T-cell (primary cell): ENCODE results near the gene PHF23. TPM values are rescaled to one million over a fixed set of nuclear protein-coding genes. Genes with fewer than 3 reads are reported as not detected.
A peak's percentile ranks its signal among the peaks of the same experiment; 100 is the strongest.

ENCODE experiments used
- ATAC-seq, 4 experiments: fragments of 200-7000 bp in 3 of 4; fragments of 150-1000 bp in 1 of 4; cut with Tn5 transposase; replicated peaks in 1 of 4; 1 replicate in 3 of 4; 2 replicates in 1 of 4; pipeline ENCODE4 v1.10.0; 2021; ENCODE audit warnings: moderate library complexity in 3 of 4, mild to moderate bottlenecking in 2 of 4, moderate number of reproducible peaks in 1 of 4
- CTCF ChIA-PET, 2 donors: fragments of 300-600 bp; sonication (Branson Sonifier 250); formaldehyde crosslinking; loops; one replicate each; lab custom pipeline; 2022; ENCODE audit warnings: antibody characterized with exemption in 2 of 2; lab: Charles Lee
- POLR2A ChIA-PET, 2 donors: fragments of 300-600 bp; sonication (Branson Sonifier 250); formaldehyde crosslinking; loops; one replicate each; lab custom pipeline; 2022; ENCODE audit warnings: antibody characterized with exemption in 2 of 2; lab: Charles Lee
- DNase-seq, 35 experiments: peaks; one replicate each; pipeline versions ENCODE4 v3.0.0 to v3.0.0-alpha.2; 2013 to 2023
- H3K27ac ChIP-seq: one replicate; pipeline ENCODE4 v1.5.1; 2013; ENCODE audit warnings: low read length
- H3K27me3 ChIP-seq, 2 experiments: replicated peaks in 1 of 2; 1 replicate in 1 of 2; 2 replicates in 1 of 2; pipeline versions ENCODE4 v1.6.1 to v1.7.0; 2013; ENCODE audit warnings: low read length in 1 of 2, mixed read lengths in 1 of 2; ENCODE audit not compliant: control insufficient read depth in 2 of 2, insufficient read depth in 2 of 2; ENCODE audit errors: extremely low read depth in 1 of 2
- H3K36me3 ChIP-seq, 2 donors: 1 replicate in 1 of 2; 2 replicates in 1 of 2; pipeline versions ENCODE4 v1.6.1 to v1.7.0; 2013; ENCODE audit warnings: low read length in 1 of 2; ENCODE audit not compliant: control insufficient read depth in 2 of 2, insufficient read depth in 1 of 2; ENCODE audit errors: extremely low read depth in 1 of 2
- H3K4me1 ChIP-seq, 2 experiments: 1 replicate in 1 of 2; 2 replicates in 1 of 2; pipeline versions ENCODE4 v1.6.1 to v1.7.0; 2013; ENCODE audit warnings: low read length in 2 of 2, mixed read lengths in 1 of 2; ENCODE audit not compliant: insufficient read depth in 2 of 2, control insufficient read depth in 1 of 2; ENCODE audit errors: extremely low read depth in 1 of 2
- H3K4me3 ChIP-seq, 2 donors: 1 replicate in 1 of 2; 2 replicates in 1 of 2; pipeline versions ENCODE4 v1.5.1 to v1.7.0; 2013; ENCODE audit warnings: mild to moderate bottlenecking in 2 of 2, low read length in 1 of 2, moderate library complexity in 1 of 2; ENCODE audit not compliant: control insufficient read depth in 1 of 2; ENCODE audit errors: extremely low read depth in 1 of 2
- H3K9me3 ChIP-seq: 2 replicates; pipeline ENCODE4 v1.7.0; 2013
- H3K27ac Mint-ChIP-seq, 2 donors: one replicate each; pipeline ENCODE4 v1.8.0; 2020 to 2021; ENCODE audit warnings: mild to moderate bottlenecking in 2 of 2, mixed read lengths in 2 of 2
- H3K27me3 Mint-ChIP-seq, 2 donors: one replicate each; pipeline ENCODE4 v1.8.0; 2021 to 2022; ENCODE audit warnings: mixed read lengths in 2 of 2
- H3K36me3 Mint-ChIP-seq: one replicate; pipeline ENCODE4 v1.8.0; 2021; ENCODE audit warnings: mixed read lengths
- H3K4me1 Mint-ChIP-seq, 3 donors: one replicate each; pipeline ENCODE4 v1.8.0; 2020 to 2022; ENCODE audit warnings: mixed read lengths in 3 of 3, mild to moderate bottlenecking in 1 of 3
- H3K4me3 Mint-ChIP-seq, 3 donors: one replicate each; pipeline ENCODE4 v1.8.0; 2020 to 2022; ENCODE audit warnings: mild to moderate bottlenecking in 3 of 3, mixed read lengths in 3 of 3, moderate library complexity in 3 of 3
- H3K9me3 Mint-ChIP-seq, 3 donors: one replicate each; pipeline ENCODE4 v1.8.0; 2020 to 2022; ENCODE audit warnings: mixed read lengths in 3 of 3
- WGBS: methylation state at CpG from one replicate; pipeline ENCODE4 v1.1.5; 2013; ENCODE audit warnings: missing lambda C conversion rate; ENCODE audit not compliant: insufficient coverage; 5-methylcytosine and 5-hydroxymethylcytosine counted together
- total RNA-seq, 35 experiments: library from RNA in 6 of 35; stranded (reverse) in 6 of 35; fragments of 120-200 nt in 1 of 35; gene quantifications; one replicate each; pipeline versions ENCODE4 v1.2.1 to v1.2.4 and lab custom pipeline; 2013 to 2026

PHF23 gene
- total RNA-seq, 5 donors from 2014 or later (not counting 1 experiment from before 2014, with no cell fraction given) = 13.3 to 51.6 (median 43.5) TPM

DNA sequence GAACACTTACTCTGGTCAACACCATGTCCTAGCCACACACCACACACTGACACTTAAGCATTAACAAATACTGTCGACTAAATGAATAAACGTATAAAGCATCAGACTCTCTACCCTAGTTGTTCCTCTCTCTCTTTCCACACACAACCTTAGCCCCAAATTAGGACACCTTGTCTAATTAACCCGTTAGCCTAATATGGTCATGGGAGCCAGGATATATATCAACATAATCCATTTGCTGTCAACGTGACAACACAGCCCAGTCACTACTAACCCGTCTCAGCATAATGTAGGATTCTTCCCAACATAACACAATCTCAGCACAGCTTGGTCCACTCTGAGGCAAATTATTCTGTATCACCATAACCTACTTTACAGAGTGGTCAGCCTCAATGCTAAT is 7.1 kb downstream of the PHF23 start:
- peaks cover 49 to 52% (median 50%) of the 10 kb centered on the region in 3 donors for H3K4me1 Mint-ChIP-seq
- no peak overlapping the region for H3K27ac Mint-ChIP-seq
- peaks cover 12 to 55% of the 10 kb centered on the region in 2 donors for H3K36me3 ChIP-seq
- DNase-seq (no peak), ATAC-seq (no peak)
- no peaks in the 10 kb centered on the region for H3K27me3 Mint-ChIP-seq
- WGBS = 96% methylated on average over 3 of the region's 5 CpGs
- H3K27me3 ChIP-seq = no peaks in the 10 kb centered on the region
- peak overlapping the region; percentile 17 to 99 (median 50) for H3K4me3 Mint-ChIP-seq
- H3K4me3 ChIP-seq = no peak overlapping the region
- no peaks in the 10 kb centered on the region for H3K9me3 ChIP-seq
- no peak overlapping the region for H3K27ac ChIP-seq
- ChIA-PET CTCF (interaction anchor here in 1 of 2 donors (1.4 kb wide), 1 partner anchor 11 kb away, joined by 3 read pairs; no protein-coding TSS in a partner anchor), POLR2A (interaction anchor here in 1 of 2 donors (0.6 kb wide), 1 partner anchor 23 kb away, joined by 5 read pairs; no protein-coding TSS in a partner anchor)
- peaks cover 11 to 42% of the 10 kb centered on the region in 2 experiments for H3K4me1 ChIP-seq
- no peaks in the 10 kb centered on the region for H3K9me3 Mint-ChIP-seq
- H3K36me3 Mint-ChIP-seq = peaks cover 33% of the 10 kb centered on the region

DNA sequence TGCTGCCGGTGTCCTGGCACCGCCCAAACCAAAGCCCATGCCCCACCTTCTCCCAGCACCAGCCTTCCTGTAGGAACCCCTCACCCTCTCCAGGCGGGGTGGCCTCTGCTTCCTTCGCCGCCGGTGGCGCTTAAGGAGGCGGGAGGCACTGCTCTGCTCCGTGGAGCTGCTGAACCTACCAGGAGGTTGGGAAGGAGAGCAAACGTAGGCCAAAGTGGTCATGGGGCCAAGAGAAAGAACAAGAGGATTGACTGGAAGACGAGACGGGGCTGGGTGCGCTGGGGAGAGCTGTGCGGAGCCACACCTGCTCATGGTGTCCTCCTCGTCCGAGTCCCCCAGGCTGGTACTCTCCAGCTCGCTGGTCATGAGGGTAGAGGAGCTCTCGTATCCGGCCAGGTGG is 9.8 kb downstream of the PHF23 start:
- Mint-ChIP-seq H3K9me3 (no peaks in the 10 kb centered on the region), H3K27me3 (no peaks in the 10 kb centered on the region), H3K27ac (no peak overlapping the region), H3K4me3 (no peak overlapping the region), H3K36me3 (peaks cover 25% of the 10 kb centered on the region), H3K4me1 (peaks cover 27 to 29% (median 27%) of the 10 kb centered on the region in 3 donors)
- peaks cover 12 to 59% of the 10 kb centered on the region in 2 donors for H3K36me3 ChIP-seq
- H3K4me3 ChIP-seq = no peak overlapping the region
- 100% methylated on average over 5 of the region's 19 CpGs for WGBS
- H3K27ac ChIP-seq = no peak overlapping the region
- ChIA-PET POLR2A (no interaction called here), CTCF (no interaction called here)
- H3K4me1 ChIP-seq = peaks cover 3 to 16% of the 10 kb centered on the region in 2 experiments
- ATAC-seq (no peak), DNase-seq (no peak)
- no peaks in the 10 kb centered on the region for H3K9me3 ChIP-seq
- no peaks in the 10 kb centered on the region for H3K27me3 ChIP-seq

DNA sequence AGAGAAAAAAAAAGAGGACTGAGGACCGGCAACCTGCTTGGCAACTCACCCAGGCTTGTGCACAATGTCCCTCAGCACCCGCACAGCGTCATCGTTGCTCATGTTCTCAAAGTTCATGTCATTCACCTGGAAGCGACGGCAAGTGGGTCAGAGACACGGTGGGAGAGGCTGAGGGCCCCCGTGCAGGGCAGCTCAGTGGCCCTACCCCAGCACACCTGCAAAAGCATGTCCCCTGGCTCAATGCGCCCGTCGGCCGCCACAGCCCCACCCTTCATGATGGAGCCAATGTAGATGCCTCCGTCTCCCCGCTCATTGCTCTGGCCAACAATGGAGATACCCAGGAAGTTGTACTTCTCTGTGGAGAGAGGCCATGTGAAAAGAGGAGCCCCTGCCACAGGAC is 10.3 kb downstream of the PHF23 start:
- Mint-ChIP-seq H3K27ac (no peak overlapping the region), H3K9me3 (no peaks in the 10 kb centered on the region), H3K4me3 (no peak overlapping the region), H3K27me3 (no peaks in the 10 kb centered on the region), H3K36me3 (peaks cover 26% of the 10 kb centered on the region), H3K4me1 (peaks cover 25 to 27% (median 25%) of the 10 kb centered on the region in 3 donors)
- DNase-seq (no peak), ATAC-seq (no peak)
- peaks cover 3 to 15% of the 10 kb centered on the region in 2 experiments for H3K4me1 ChIP-seq
- no peak overlapping the region for H3K27ac ChIP-seq
- CTCF ChIA-PET = no interaction called here
- no peak overlapping the region for H3K4me3 ChIP-seq
- no peaks in the 10 kb centered on the region for H3K9me3 ChIP-seq
- WGBS = 92% methylated on average over 8 of the region's 14 CpGs
- H3K27me3 ChIP-seq = no peaks in the 10 kb centered on the region
- POLR2A ChIA-PET = no interaction called here
- peaks cover 12 to 63% of the 10 kb centered on the region in 2 donors for H3K36me3 ChIP-seq

DNA sequence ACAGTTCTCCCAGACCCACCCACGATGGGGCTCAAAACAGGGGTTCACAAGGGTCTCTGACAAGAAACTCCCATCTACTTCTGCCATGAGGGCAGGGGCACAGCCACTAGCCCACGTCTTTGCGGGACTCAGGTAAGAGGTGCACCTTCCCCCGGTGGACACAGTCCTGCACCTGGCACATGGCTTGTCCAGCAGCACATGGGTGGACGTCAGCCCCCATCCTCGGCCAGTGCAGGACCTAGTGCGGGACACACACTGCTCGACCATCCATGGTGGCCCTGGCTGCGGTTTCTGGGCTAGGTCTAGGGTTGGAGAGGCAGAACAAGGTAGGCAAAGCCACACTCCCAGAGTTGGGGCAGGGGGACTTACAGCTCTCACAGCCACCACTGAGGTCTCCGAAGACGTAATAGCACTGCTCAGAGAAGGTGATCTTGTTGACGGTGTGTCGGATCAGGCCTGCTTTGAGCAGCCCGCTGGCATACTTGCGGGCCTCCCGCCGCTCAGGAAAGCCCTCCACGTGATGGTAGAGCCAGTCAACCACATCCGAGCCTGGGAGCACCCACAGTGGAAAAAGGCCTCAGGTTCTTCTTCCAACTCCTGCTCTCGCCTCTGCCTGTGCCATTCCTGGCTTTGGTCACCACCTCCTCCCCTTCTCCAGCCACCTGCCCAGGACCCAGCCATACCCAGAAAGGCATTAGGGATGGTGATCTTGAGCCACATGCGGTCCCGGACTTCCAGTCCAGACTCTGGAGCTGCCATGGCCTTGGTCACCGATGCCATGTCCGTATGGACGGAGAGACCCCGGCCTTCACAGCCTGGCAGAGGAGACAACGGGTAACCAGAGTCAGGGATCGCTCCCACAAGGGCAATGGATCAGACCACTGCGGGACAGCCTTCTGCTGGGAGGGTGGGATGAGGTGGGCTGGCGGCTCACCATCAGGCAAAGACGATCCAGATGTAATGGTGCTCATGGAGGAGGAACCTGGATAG is 12.2 kb downstream of the PHF23 start:
- no peaks in the 10 kb centered on the region for H3K27me3 Mint-ChIP-seq

DNA sequence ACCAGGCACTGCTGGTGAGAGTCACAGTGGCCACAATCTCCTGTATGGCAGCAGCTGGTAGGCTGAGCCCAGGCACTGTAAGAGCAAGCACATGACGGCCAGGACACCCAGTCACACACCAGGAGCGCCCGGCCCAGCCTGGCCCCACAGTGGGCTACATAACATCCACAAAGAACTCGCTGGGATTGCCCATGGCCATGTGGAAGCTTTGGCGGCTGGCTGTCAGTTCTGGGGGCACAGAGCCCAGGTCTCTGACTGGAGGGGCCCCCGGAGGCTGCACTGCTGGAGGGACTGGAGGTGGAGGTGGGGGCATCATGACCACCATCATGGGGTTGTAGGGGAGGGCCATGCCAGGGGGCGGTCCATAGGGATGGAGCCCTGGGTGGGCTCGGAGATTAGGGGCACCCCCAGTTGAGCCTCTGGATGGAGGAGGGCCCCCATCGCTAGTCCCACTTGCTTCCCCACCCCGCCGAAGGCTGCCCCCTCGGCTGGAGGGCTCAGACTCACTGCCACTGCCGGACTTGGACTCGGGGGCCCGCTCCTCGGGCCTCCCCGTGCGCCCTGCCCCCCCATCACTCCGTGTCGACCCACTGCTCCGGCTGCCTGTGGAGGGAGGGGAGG is 13.4 kb downstream of the PHF23 start:
- Histone ChIP-seq H3K4me1 (peaks cover under 1 to 8% of the 10 kb centered on the region in 2 experiments), H3K27ac (no peak overlapping the region), H3K4me3 (no peak overlapping the region), H3K9me3 (no peaks in the 10 kb centered on the region), H3K36me3 (peaks cover 19 to 91% of the 10 kb centered on the region in 2 donors), H3K27me3 (no peaks in the 10 kb centered on the region)
- DNase-seq (no peak), ATAC-seq (no peak)
- Mint-ChIP-seq H3K9me3 (no peaks in the 10 kb centered on the region), H3K27ac (no peak overlapping the region), H3K4me1 (peaks cover 5 to 13% (median 12%) of the 10 kb centered on the region in 3 donors), H3K36me3 (peaks cover 27% of the 10 kb centered on the region), H3K27me3 (no peaks in the 10 kb centered on the region), H3K4me3 (no peak overlapping the region)
- WGBS = 96% methylated on average over 9 of the region's 21 CpGs
- POLR2A ChIA-PET = no interaction called here
- CTCF ChIA-PET = no interaction called here

More for the DNA sequence above, 12.2 kb downstream of the PHF23 start:
- Histone ChIP-seq H3K27ac (no peak overlapping the region), H3K4me3 (no peak overlapping the region), H3K27me3 (no peaks in the 10 kb centered on the region), H3K9me3 (no peaks in the 10 kb centered on the region), H3K36me3 (peaks cover 19 to 81% of the 10 kb centered on the region in 2 donors), H3K4me1 (peaks cover 0 to under 1% of the 10 kb centered on the region in 2 experiments)
- Mint-ChIP-seq H3K36me3 (peaks cover 30% of the 10 kb centered on the region), H3K4me3 (no peak overlapping the region), H3K9me3 (no peaks in the 10 kb centered on the region), H3K27ac (no peak overlapping the region), H3K4me1 (peaks cover 8 to 11% (median 9%) of the 10 kb centered on the region in 3 donors)
- DNase-seq (no peak), ATAC-seq (no peak)
- ChIA-PET CTCF (no interaction called here), POLR2A (interaction anchor here in 1 of 2 donors (0.6 kb wide), 1 partner anchor 252 kb away, joined by 3 read pairs; no protein-coding TSS in a partner anchor)
- 93% methylated on average over 23 of the region's 31 CpGs for WGBS

DNA sequence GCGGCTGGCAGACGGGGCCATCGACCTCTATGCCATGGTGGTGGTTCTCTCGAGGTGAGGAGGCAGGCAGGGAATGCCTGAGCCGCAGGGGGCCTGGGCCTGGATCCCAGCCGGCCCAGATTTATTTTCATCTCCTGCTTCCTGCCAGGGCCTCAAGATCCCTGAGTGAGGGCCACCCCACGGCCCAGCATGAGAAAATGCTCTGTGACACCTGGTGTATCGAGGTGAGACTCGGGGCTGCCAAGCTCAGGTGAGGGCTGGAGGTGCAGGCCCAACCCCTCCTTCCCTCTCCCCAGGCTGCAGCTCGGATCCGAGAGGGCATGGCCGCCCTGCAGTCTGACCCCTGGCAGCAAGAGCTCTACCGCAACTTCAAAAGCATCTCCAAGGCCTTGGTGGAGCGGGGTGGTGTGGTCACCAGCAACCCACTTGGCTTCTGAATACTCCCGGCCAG is 14.6 kb downstream of the PHF23 start:
- no peaks in the 10 kb centered on the region for H3K27me3 ChIP-seq
- no peak overlapping the region for H3K27ac ChIP-seq
- H3K36me3 Mint-ChIP-seq = peaks cover 23% of the 10 kb centered on the region
- H3K27ac Mint-ChIP-seq = no peak overlapping the region
- peaks cover 4 to 17% of the 10 kb centered on the region in 2 experiments for H3K4me1 ChIP-seq
- ChIA-PET POLR2A (interaction anchor here in 1 of 2 donors (0.7 kb wide), 1 partner anchor 20 kb away, joined by 3 read pairs; no protein-coding TSS in a partner anchor), CTCF (no interaction called here)
- ATAC-seq (no peak), DNase-seq (no peak)
- peaks cover 11 to 19% (median 17%) of the 10 kb centered on the region in 3 donors for H3K4me1 Mint-ChIP-seq
- no peaks in the 10 kb centered on the region for H3K9me3 Mint-ChIP-seq
- H3K4me3 ChIP-seq = no peak overlapping the region
- peaks cover 19 to 81% of the 10 kb centered on the region in 2 donors for H3K36me3 ChIP-seq
- H3K27me3 Mint-ChIP-seq = no peaks in the 10 kb centered on the region
- H3K4me3 Mint-ChIP-seq = no peak overlapping the region
- WGBS = 88% methylated on average over 13 of the region's 15 CpGs
- H3K9me3 ChIP-seq = no peaks in the 10 kb centered on the region
